GM18870 (cell line): ENCODE data around the gene DMC1.
"Not testable (repeated sequence)": the region's sequence is repeated elsewhere in the genome, so short reads cannot be mapped to it uniquely, and the experiment has no call there.

ENCODE experiments used
- ATAC-seq: cut with Tn5 transposase; IDR thresholded peaks from one replicate; pipeline ENCODE4 v1.9.1; 2021; ENCODE audit warnings: moderate library complexity; ENCODE audit not compliant: unreplicated experiment

The DMC1 gene, protein sequence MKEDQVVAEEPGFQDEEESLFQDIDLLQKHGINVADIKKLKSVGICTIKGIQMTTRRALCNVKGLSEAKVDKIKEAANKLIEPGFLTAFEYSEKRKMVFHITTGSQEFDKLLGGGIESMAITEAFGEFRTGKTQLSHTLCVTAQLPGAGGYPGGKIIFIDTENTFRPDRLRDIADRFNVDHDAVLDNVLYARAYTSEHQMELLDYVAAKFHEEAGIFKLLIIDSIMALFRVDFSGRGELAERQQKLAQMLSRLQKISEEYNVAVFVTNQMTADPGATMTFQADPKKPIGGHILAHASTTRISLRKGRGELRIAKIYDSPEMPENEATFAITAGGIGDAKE

DNA sequence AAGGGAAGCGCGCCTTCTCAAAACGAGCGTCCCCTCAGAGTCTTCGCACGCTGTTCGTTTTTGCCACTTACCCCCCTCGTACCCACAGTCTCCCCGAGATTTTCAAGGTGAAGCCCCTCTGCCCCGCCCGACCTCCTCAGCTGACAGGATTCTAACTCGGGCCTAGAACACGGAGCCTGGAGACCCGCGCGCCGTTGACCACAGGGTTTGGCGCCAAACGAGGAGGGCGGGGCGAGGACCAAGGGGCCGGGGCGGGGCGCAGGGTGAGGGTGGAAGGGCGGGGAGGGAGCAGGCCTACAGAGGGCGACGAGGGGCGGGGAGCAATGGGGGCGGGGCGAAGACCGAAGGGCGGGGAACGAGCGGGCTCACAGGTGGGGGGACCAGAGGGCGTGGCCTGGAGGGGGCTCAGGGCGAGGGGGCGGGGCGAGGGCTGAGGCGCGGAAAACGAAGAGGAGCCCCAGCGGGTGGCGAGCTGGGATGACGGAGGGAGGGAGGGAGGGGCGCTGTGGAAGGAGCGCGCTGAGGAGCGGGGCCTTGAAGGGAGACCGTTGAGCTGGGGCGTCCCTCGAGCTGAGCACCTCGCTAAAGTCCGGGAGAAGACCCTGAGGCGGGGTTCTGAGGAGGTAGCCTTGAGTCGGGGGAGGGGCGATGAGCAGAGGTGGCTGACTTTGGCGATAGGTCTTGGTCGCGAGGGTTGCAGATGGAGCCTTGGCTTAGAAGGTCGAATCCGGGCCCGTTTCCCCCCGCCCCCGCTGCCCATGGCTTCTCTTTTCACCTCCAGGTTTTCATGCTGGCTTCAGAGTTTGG is at the start of gene DMC1:
TSS of gene DMC1 (minus strand) at position 212 of the 807 bp plus-strand sequence. CDS start 1,927 bp downstream, outside the sequence.
- ATAC-seq: no peak

DNA sequence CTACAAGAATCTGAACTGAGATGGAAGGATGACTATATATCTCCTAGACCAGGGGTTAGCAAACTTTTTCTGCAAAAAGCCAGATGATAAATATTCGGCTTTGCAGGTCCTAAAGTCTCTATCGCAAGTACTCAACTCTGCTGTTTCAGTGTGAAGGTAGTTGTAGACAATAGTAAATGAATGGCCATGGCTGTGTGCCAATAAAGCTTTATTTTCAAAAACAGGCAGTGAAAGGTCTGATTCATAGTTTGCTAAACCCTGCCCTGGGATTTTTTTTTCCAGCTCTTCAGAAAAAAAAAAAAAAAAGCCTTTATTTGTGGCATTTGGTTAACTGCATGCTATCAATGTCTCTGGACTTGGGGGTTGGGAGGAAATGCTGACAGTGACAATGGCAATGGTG is 48.7 kb upstream of the DMC1 start:
- ATAC-seq: no peak

DNA sequence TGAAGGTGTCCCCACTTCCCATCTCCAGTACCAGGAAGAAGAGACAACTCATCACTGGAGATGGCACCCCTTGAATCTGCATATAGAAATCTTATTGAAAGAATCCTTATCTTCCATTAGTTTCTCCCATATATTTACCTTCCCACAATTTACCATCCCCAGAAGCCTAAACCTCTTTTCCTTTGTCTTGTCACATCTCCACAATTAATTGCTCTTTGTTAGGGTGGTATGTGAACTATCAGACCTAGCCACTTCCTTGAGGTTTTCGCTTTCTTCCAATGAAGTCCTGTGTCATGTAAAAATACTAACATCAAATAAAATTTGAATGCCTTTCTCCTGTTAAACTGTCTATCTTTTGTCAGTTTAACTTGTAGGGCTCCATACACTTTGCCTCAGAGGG is 48.3 kb upstream of the DMC1 start:
- ATAC-seq: no peak

DNA sequence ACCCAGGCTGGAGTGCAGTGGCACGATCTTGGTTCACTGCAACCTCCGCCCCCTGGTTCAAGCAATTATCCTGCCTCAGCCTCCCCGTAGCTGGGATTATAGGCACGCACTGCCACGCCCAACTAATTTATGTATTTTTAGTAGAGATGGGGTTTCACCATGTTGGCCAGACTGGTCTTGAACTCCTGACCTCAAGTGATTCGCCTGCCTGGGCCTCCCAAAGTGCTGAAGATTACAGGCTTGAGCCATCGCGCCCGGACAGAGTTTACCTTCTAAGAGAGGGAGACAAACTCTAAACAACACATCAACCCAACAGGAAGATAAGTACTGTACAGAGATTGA is 45.1 kb upstream of the DMC1 start:
- not testable (repeated sequence) for ATAC-seq

DNA sequence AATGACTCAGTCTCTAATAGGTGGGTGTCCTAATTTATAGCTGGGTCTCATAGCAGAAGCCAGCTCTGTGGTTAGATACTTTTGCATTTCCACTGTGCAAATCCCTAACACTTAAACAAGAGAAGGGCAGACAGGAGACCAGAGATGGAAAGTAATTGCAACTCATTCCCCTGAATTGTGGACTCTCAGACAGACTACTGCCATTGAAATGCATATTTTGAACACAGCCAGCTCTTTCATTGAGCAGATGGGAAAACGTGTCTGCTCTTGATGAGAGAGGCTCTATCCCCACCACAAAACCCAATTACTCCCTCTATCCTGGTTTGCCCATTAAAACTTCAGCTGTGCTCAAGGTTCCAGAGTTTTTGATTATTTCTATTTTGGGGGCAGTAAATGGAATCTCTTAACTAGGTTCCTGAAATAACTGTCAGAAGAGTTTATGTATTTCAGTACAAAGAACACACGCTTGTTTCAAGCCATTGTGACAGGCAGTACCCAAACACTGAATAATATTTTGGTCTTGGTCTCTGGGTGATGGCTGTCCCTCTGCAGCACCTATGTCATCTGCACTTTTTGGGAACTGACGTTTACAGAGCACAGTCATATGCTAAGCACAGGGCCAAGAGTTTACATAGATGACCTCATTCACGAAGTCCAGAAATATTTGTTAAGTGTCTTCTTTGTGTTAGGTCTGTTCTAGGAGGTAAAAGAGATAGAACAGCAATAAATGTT is 44.5 kb upstream of the DMC1 start:
- ATAC-seq: no peak

DNA sequence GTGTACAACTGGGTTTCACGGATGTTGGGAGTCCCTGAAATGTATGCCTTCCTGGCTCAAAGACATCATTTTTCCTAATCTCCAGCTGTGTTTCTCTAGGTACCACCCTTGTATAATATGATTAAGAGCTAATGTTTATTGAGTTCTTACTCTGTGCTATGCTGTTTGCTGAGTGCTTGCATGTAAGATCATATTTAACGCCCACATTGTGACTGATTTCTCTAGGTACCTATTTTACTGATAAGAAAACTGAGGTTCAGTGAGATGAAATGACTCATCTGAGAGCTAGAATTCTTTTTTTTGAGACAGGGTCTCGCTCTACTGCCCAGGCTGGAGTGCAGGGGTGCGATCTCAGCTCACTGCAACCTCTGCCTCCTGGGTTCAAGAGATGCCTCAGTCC is 43.6 kb upstream of the DMC1 start:
- ATAC-seq: no peak

DNA sequence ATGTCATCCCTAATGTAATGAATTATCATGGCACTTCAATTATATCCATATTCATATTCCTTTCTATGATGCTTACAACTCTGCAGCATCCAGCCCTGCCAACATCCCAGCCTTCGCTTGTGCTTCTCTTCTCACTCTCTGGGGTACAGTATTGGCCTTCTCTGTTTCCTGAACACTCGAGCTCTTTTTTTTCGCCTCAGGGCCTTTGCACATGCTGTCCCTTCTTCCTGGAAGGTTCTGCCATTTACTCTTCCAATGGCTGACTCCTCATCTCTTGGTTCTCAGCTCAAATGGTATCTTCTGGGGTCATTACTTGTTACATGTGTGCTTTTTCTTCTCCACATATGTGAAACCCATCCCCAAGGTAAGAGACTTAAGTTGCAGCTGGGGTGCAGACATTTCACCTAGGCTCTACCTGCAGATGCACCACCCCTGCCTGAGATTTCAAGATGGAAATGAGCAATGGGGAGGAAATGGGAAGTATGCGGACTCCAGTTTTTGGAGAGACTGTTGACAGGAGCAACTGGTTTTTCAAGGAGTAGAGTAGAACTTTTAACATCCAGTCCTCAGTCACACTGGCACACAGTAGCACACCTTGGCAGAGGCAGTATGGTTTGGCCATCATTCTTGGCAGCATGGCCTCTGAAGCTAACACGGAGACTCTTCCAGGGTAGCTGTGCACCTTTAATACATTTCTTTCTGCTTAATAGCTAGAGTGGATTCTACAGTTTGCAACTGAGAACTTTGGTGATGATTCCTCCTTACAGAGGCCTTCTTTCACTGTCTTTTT is 42.4 kb upstream of the DMC1 start:
- ATAC-seq: no peak

DNA sequence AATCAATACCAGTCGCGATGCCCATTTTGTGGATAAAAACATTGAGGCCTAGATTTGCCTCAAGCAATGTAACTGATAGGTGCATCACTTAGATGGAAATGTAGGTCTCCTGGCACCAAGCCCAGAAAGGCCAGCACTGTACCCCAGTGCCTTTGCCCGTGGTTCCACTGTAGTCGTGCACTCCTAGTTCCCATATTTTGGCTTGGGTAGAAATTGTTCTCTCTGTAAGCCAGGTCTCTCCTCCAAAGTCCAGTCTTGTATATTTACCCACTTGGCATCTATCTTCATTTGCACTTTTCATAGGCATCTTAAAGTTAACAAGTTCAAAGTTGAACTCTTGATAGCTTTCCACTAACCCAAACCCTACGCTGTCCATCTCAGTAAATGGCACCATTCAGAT is 41.6 kb upstream of the DMC1 start:
- no peak for ATAC-seq

DNA sequence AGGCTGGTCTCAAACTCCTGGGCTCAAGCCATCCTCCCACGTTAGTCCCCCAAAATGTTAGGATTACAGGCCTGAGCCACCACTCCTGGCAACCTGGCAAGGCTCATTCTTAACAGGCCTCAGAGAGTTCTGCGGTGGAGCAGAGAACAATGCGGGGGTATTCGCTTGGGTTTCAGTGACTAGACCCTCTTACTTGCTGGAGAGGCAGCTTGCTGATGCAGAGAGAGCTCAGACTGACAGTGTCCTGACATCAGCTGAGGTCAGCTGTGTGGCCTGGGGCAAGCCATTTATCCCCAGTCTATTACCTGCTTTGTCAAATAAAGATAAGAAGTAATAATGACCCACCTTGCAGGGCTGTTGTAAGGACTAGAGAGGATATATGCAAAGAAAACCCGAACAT is 40.3 kb upstream of the DMC1 start:
- ATAC-seq: no peak

DNA sequence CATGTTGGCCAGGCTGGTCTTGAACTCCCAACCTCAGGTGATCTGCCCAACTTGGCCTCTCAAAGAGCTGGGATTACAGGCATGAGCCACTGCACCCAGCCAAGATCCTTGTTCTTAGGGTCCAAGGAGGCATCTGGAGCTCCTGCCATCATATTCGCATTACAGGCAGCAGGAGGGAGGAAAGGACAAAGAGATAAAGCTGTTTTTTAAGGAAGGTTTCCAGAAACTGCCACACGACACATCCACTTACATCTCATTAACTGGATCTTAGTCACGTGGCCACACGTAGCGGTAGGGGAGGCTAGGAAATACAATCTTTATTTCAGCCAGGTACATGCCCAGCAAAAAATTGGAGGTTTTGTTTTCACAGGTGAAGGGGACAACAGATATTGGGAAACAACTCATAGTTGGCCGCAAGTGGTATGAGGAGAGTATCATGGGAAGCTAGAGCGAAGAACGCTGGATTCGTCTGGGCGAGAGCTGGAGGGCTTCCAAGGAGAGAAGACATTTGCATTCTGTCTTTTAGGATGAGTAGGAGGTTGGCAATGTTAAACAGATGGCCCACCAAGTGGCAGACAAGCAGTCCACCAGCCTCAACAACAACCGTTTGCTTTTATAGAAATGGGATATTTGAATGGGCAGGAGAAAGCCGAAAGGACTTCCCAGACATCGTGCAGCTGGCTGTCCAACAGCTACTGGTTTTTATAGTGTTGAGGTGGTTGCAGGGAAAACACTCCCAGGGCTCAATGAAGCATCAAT is 39.2 kb upstream of the DMC1 start:
- no peak for ATAC-seq

DNA sequence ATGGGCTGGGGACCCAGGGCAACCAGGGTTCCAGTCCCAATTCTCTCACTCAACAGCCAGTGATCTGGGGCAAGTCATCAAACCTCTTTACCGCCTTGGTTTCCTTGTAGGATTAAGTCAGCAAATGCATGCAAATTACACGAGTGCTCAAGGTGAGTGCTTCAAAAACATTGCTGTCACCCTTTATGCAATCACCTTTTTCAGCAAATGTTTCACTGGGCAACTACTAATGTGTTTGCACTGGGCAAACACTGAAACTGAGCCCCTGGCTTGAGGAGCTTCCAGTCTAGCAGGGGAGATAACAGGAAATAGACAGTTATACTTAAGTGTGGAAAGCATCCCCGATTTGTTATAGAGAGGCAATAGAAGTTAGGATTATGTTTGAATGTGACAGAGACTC is 37.7 kb upstream of the DMC1 start:
- no peak for ATAC-seq

DNA sequence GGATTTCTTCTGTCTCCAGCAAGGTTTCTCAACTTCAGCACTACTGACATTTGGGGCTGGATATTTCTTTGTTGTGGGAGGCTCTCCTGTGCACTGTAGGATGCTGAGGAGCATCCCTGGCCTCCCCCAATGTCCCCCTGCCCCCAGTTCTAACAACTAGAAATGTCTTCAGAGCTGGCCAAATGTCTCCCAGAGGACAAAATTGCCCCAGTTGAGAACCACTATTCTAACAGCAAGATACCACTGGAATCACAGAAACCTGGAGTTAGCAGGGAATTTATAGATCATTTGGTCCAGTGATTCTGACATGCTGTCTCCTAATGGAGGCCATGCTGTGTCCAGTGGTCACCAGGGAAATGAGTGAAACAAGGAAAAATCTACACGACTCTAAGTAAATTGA is 32.2 kb upstream of the DMC1 start:
- no peak for ATAC-seq

DNA sequence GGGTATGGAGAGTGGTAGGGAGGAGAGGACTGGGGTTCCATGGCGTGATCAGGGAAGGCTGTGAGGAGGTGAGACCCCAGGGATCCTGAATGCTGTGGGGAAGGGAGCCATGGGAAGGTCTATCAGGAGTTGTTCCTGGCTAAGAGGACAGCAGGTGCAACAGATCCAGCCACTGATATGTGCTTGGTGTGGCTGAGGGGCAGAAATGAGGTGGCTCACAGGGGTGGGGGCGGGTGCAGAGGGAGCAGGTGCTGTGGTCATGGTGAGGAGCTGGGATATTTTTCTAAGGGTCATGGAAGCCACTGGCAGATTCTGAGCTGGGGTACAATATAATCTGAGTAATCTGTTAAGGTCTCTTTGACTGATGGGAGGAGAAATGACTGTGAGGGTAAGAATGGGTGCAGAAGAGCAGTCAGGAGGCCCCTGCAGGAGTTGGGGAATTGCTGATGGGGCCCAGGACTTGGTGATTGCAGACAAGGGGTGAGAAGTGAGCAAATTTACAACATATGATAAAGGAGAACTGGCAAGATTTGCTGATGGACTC is 31.3 kb upstream of the DMC1 start:
- no peak for ATAC-seq

DNA sequence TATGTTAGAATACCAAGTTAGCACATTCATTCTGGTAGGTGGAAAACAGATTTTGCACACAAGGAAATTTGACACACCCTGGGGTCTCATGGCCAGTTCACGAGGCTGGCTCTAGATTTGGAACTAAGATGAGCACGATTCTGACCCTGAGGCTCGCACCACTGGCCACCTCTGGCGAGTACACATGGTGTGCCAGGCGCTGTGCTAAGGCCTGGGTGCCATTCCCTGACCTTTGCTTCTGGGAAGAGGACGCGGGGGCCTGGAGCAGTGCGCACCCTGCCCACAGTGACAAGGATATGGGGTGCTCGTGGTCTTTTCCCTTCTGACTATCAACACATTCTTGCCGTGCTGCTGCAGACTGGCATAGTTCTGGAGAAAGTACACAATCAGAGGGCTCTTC is 29.5 kb upstream of the DMC1 start:
- no peak for ATAC-seq

DNA sequence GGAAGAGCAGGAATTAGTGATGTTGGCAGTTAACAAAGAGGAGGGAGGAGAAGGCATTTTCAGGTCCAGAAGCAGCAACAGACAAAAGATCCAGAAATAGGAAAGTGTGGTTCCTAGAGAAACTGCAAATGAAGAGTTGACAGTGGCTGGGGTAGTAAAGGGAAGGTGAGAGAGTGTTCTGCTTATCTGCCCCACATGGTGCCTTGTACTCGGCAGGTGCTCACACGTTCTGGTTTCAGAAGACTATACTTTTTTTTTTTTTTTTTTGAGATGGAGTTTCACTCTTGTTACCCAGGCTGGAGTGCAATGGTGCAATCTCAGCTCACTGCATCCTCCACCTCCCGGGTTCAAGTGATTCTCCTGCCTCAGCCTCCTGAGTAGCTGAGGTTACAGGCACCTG is 12.9 kb upstream of the DMC1 start:
- ATAC-seq: not testable (repeated sequence)

DNA sequence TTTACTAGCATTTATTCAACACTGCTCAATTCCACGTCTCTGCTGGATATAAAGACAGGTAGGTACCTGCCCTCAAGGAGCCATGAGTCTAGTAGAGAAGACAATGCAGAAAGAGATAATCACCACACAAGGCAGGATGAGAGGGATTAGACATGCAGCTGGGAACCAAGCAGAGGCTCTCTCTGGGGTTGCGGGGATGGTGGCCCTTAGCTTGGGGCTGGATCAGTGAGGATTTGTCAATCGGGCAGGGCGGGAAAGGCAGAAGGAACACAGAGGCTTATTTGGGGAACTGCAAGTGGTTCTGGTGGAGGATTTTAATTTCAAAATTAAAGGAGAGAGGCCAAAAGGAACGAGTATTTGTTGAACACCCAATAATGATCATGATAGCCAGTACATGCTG is 8.5 kb upstream of the DMC1 start:
- ATAC-seq: no peak

DNA sequence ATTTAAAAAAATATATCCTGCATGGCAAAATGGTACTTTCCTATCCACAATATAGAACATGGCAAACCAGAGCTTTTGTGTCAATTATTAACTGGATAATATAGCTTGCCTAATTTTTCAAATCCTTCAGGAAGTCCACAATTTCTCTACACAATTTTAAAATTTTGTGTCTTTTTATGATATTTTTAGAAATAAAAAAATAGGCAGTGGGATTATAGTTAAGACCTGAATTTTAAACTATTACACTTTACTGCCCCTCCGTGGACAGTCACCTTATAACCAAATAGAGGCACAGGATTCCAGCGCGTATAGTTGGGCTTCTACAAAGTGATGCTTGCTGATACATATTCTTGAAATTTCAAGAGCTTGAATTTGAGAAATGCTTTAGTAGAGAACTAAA is 2.1 kb upstream of the DMC1 start:
- ATAC-seq: no peak

DNA sequence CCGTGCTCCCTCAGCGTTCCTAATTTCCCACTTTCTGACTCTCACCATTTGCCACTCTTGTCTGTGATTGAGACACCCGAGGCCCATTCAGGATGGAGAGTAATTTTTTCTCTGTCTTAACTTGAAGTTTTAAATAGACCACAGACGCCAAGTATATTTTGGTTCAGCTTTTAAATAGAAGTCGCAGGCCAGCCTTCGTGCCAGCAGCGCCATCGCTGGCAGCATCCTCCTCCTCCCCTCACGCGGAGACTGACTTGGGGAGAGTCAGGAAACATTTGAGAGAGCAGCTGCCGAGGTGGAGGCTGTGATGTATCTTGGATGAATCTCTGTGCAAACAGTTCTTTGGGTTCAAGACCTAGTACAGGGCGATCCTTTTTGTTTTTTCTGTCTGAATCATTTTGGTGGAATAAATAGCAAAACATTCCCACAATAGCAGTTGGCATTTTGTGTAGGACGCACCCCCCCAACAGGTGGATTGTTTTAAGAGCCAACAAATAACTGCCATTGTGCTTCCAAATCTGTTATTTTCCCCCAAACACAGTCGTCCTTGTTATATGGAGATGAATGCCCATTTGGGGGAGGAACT is 889 bp upstream of the DMC1 start:
- ATAC-seq: no peak

DNA sequence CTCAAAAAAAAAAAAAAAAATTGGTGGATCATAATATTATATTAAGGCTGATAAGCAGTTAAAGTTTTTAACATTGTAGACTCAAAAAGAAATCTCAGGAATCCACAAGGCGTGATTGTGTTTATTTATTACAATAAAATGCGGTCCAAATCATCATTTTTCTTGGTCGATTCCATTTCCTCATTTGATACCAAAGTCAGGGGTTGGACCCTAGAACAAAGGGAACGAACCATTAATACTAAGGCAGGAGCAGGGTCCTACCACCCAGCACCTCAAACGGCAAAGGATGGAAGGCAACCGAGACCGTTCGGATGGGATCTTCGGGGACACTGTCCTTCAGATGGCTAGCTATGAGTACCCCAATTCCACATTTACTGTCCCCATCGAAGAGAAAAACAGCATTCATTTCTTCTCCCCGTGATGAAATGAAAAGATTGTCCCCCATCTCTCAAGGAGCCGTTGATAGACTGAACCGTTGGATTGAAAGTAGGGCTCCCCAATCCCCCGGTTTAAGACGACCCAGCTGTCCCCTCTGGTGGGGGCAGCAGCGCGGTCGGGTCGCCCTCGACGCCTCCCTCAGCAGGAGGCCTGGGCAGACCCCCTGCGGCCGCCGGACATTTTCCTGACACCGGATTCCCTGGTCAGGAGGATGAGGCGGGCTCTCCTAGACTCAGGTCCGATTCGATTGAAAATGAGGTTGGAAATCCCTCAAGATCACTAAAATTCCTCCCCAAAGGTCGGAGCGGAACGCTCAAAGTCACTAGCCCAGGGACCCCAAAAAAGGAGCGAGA is 607 bp downstream of the DMC1 start:
- no peak for ATAC-seq
